Activated naive CD4-positive, alpha-beta T cell treated with anti-CD3 and anti-CD28 coated beads, Interleukin-2, amount 10 ng/mL, durations not matched to agents 5 hours and 36 hours (primary cell): ENCODE data around the gene SPANXN5. TPM values are rescaled to one million over a fixed set of nuclear protein-coding genes. Genes with fewer than 3 reads are reported as not detected.

ENCODE experiments used
- total RNA-seq, 2 experiments: library from RNA; stranded (reverse); gene quantifications; one replicate each; pipeline ENCODE4 v1.2.3, GENCODE V29; 2021

Gene SPANXN5
- total RNA-seq = not detected

GRCh38 chrX:52797327-52797726, at the start of gene SPANXN5:
TSS of gene SPANXN5 (minus strand) at chrX:52797427. CDS start at chrX:52797348, 79 bp downstream.

GRCh38 chrX:52811065-52811625, 13.9 kb upstream of the SPANXN5 start, which contains the start of gene XAGE5:
TSS of gene XAGE5 (plus strand) at chrX:52811287. CDS start at chrX:52812567, 1,280 bp downstream.

GRCh38 chrX:52750952-52751351, 46.3 kb downstream of the SPANXN5 start, which contains the start of gene SSX2B:
TSS of gene SSX2B (plus strand) at chrX:52751252. CDS start at chrX:52752681, 1,429 bp downstream.

Other genes with a start within 250 kb of the SPANXN5 start
- not detected for gene SSX7, start 142.5 kb downstream of the SPANXN5 start, total RNA-seq
- gene SSX2, start 90.2 kb downstream of the SPANXN5 start, total RNA-seq = not detected
- not detected for gene SSX2B, start 46.2 kb downstream of the SPANXN5 start, total RNA-seq
- not detected for gene XAGE5, start 13.9 kb upstream of the SPANXN5 start, total RNA-seq
- gene XAGE3, start 70.7 kb upstream of the SPANXN5 start, total RNA-seq = not detected
- 10 to 100 TPM; 11.5 to 12.3 TPM for gene FAM156B, start 99.9 kb upstream of the SPANXN5 start, total RNA-seq
- gene FAM156A, start 161.1 kb upstream of the SPANXN5 start, total RNA-seq = 10 to 100 TPM; 18.8 to 23.5 TPM